ENCODE measurements around the gene IGSF21. TPM values are rescaled to one million over a fixed set of nuclear protein-coding genes. Genes with fewer than 3 reads are reported as not detected.

Gene IGSF21
- total RNA-seq, 5 donors from 2014 or later (not counting 1 experiment from before 2014, with no cell fraction given), result not detected

- peaks cover 49 to 57% of the 10 kb centered on the region in 2 donors for H3K27me3 Mint-ChIP-seq
- H3K36me3 Mint-ChIP-seq, result no peaks in the 10 kb centered on the region
- no peak overlapping the region for H3K4me3 ChIP-seq (ENCODE audit: control insufficient read depth in 1 of 2, extremely low read depth in 1 of 2, low read length in 1 of 2)
- no peaks in the 10 kb centered on the region for H3K9me3 Mint-ChIP-seq
- ChIA-PET POLR2A (no interaction called here), CTCF (no interaction called here)
- H3K27ac ChIP-seq (ENCODE audit: low read length), result no peak overlapping the region
- DNase-seq (no peak), ATAC-seq (replicated peaks in 1 of 4) (no peak)
- no peaks in the 10 kb centered on the region for H3K4me1 ChIP-seq (ENCODE audit: control insufficient read depth in 1 of 2, extremely low read depth in 1 of 2, insufficient read depth in 2 of 2, low read length in 2 of 2)
- H3K4me3 Mint-ChIP-seq, result no peak overlapping the region
- WGBS (ENCODE audit: insufficient coverage), result 100% methylated on average over 1 of the region's 1 CpG
- H3K9me3 ChIP-seq, result no peaks in the 10 kb centered on the region
- H3K4me1 Mint-ChIP-seq, result no peaks in the 10 kb centered on the region
- H3K36me3 ChIP-seq (ENCODE audit: control insufficient read depth in 2 of 2, extremely low read depth in 1 of 2, insufficient read depth in 1 of 2, low read length in 1 of 2), result no peaks in the 10 kb centered on the region
- H3K27me3 ChIP-seq (replicated peaks in 1 of 2; ENCODE audit: control insufficient read depth in 2 of 2, extremely low read depth in 1 of 2, insufficient read depth in 2 of 2, low read length in 1 of 2), result peaks cover 2 to 33% of the 10 kb centered on the region in 2 experiments
- H3K27ac Mint-ChIP-seq, result no peak overlapping the region
Observed at GRCh38 chr1:18353528-18353927, 245.9 kb downstream of the IGSF21 start.

- Mint-ChIP-seq H3K27ac (no peak overlapping the region), H3K9me3 (no peaks in the 10 kb centered on the region), H3K4me1 (no peaks in the 10 kb centered on the region), H3K36me3 (no peaks in the 10 kb centered on the region), H3K27me3 (peaks cover 52 to 55% of the 10 kb centered on the region in 2 donors), H3K4me3 (no peak overlapping the region)
- Histone ChIP-seq H3K27ac (ENCODE audit: low read length) (no peak overlapping the region), H3K36me3 (ENCODE audit: control insufficient read depth in 2 of 2, extremely low read depth in 1 of 2, insufficient read depth in 1 of 2, low read length in 1 of 2) (no peaks in the 10 kb centered on the region), H3K4me1 (ENCODE audit: control insufficient read depth in 1 of 2, extremely low read depth in 1 of 2, insufficient read depth in 2 of 2, low read length in 2 of 2) (no peaks in the 10 kb centered on the region), H3K9me3 (no peaks in the 10 kb centered on the region), H3K4me3 (ENCODE audit: control insufficient read depth in 1 of 2, extremely low read depth in 1 of 2, low read length in 1 of 2) (no peak overlapping the region), H3K27me3 (replicated peaks in 1 of 2; ENCODE audit: control insufficient read depth in 2 of 2, extremely low read depth in 1 of 2, insufficient read depth in 2 of 2, low read length in 1 of 2) (peaks cover 2 to 33% of the 10 kb centered on the region in 2 experiments)
- no peak for DNase-seq
- ChIA-PET CTCF (no interaction called here), POLR2A (no interaction called here)
- ATAC-seq (replicated peaks in 1 of 4), result no peak
- WGBS (ENCODE audit: insufficient coverage), result 51% methylated on average over 2 of the region's 2 CpGs
Observed at GRCh38 chr1:18353992-18354391, 246.4 kb downstream of the IGSF21 start.

- H3K4me3 ChIP-seq (ENCODE audit: control insufficient read depth in 1 of 2, extremely low read depth in 1 of 2, low read length in 1 of 2), result no peak overlapping the region
- H3K4me1 Mint-ChIP-seq, result no peaks in the 10 kb centered on the region
- ChIA-PET CTCF (no interaction called here), POLR2A (no interaction called here)
- H3K36me3 Mint-ChIP-seq, result no peaks in the 10 kb centered on the region
- peaks cover 2 to 33% of the 10 kb centered on the region in 2 experiments for H3K27me3 ChIP-seq (replicated peaks in 1 of 2; ENCODE audit: control insufficient read depth in 2 of 2, extremely low read depth in 1 of 2, insufficient read depth in 2 of 2, low read length in 1 of 2)
- H3K27ac ChIP-seq (ENCODE audit: low read length), result no peak overlapping the region
- H3K4me1 ChIP-seq (ENCODE audit: control insufficient read depth in 1 of 2, extremely low read depth in 1 of 2, insufficient read depth in 2 of 2, low read length in 2 of 2), result no peaks in the 10 kb centered on the region
- DNase-seq (no peak), ATAC-seq (replicated peaks in 1 of 4) (no peak)
- H3K9me3 Mint-ChIP-seq, result no peaks in the 10 kb centered on the region
- H3K4me3 Mint-ChIP-seq, result no peak overlapping the region
- H3K27ac Mint-ChIP-seq, result no peak overlapping the region
- no peaks in the 10 kb centered on the region for H3K9me3 ChIP-seq
- peaks cover 49 to 51% of the 10 kb centered on the region in 2 donors for H3K27me3 Mint-ChIP-seq
- H3K36me3 ChIP-seq (ENCODE audit: control insufficient read depth in 2 of 2, extremely low read depth in 1 of 2, insufficient read depth in 1 of 2, low read length in 1 of 2), result no peaks in the 10 kb centered on the region
- WGBS (ENCODE audit: insufficient coverage), result no CpG with 5 or more reads among the region's 3 CpGs
Observed at GRCh38 chr1:18354612-18355011, 247.0 kb downstream of the IGSF21 start.

- ChIA-PET POLR2A (no interaction called here), CTCF (no interaction called here)
- no peak overlapping the region for H3K4me3 Mint-ChIP-seq
- Histone ChIP-seq H3K36me3 (ENCODE audit: control insufficient read depth in 2 of 2, extremely low read depth in 1 of 2, insufficient read depth in 1 of 2, low read length in 1 of 2) (no peaks in the 10 kb centered on the region), H3K4me1 (ENCODE audit: control insufficient read depth in 1 of 2, extremely low read depth in 1 of 2, insufficient read depth in 2 of 2, low read length in 2 of 2) (no peaks in the 10 kb centered on the region), H3K27ac (ENCODE audit: low read length) (no peak overlapping the region), H3K4me3 (ENCODE audit: control insufficient read depth in 1 of 2, extremely low read depth in 1 of 2, low read length in 1 of 2) (no peak overlapping the region), H3K9me3 (no peaks in the 10 kb centered on the region), H3K27me3 (replicated peaks in 1 of 2; ENCODE audit: control insufficient read depth in 2 of 2, extremely low read depth in 1 of 2, insufficient read depth in 2 of 2, low read length in 1 of 2) (peaks cover 0 to 29% of the 10 kb centered on the region in 2 experiments)
- H3K27ac Mint-ChIP-seq, result no peak overlapping the region
- no peaks in the 10 kb centered on the region for H3K4me1 Mint-ChIP-seq
- no peak for DNase-seq
- ATAC-seq (replicated peaks in 1 of 4), result no peak
- no peaks in the 10 kb centered on the region for H3K36me3 Mint-ChIP-seq
- 74% methylated on average over 6 of the region's 9 CpGs for WGBS (ENCODE audit: insufficient coverage)
- H3K9me3 Mint-ChIP-seq, result no peaks in the 10 kb centered on the region
- H3K27me3 Mint-ChIP-seq, result peaks cover 39 to 61% of the 10 kb centered on the region in 2 donors
Observed at GRCh38 chr1:18357622-18358230, 250.1 kb downstream of the IGSF21 start.

- POLR2A ChIA-PET, result no interaction called here
- Histone ChIP-seq H3K4me3 (ENCODE audit: control insufficient read depth in 1 of 2, extremely low read depth in 1 of 2, low read length in 1 of 2) (no peak overlapping the region), H3K9me3 (no peaks in the 10 kb centered on the region), H3K4me1 (ENCODE audit: control insufficient read depth in 1 of 2, extremely low read depth in 1 of 2, insufficient read depth in 2 of 2, low read length in 2 of 2) (no peaks in the 10 kb centered on the region), H3K27me3 (replicated peaks in 1 of 2; ENCODE audit: control insufficient read depth in 2 of 2, extremely low read depth in 1 of 2, insufficient read depth in 2 of 2, low read length in 1 of 2) (peaks cover 0 to 24% of the 10 kb centered on the region in 2 experiments), H3K36me3 (ENCODE audit: control insufficient read depth in 2 of 2, extremely low read depth in 1 of 2, insufficient read depth in 1 of 2, low read length in 1 of 2) (no peaks in the 10 kb centered on the region), H3K27ac (ENCODE audit: low read length) (no peak overlapping the region)
- Mint-ChIP-seq H3K4me3 (no peak overlapping the region), H3K36me3 (no peaks in the 10 kb centered on the region), H3K27me3 (peaks cover 37 to 55% of the 10 kb centered on the region in 2 donors), H3K9me3 (no peaks in the 10 kb centered on the region), H3K27ac (no peak overlapping the region), H3K4me1 (no peaks in the 10 kb centered on the region)
- 60% methylated on average over 1 of the region's 1 CpG for WGBS (ENCODE audit: insufficient coverage)
- CTCF ChIA-PET, result no interaction called here
- ATAC-seq (replicated peaks in 1 of 4), result no peak
- DNase-seq, result no peak
Observed at GRCh38 chr1:18358600-18358999, 251.0 kb downstream of the IGSF21 start.

GRCh38 chr1:18360251-18360650 lies 252.7 kb downstream of the IGSF21 start:
- Mint-ChIP-seq H3K4me1 (no peaks in the 10 kb centered on the region), H3K36me3 (no peaks in the 10 kb centered on the region), H3K9me3 (no peaks in the 10 kb centered on the region), H3K27me3 (peaks cover 34 to 48% of the 10 kb centered on the region in 2 donors), H3K27ac (no peak overlapping the region), H3K4me3 (no peak overlapping the region)
- H3K36me3 ChIP-seq (ENCODE audit: control insufficient read depth in 2 of 2, extremely low read depth in 1 of 2, insufficient read depth in 1 of 2, low read length in 1 of 2), result no peaks in the 10 kb centered on the region
- H3K4me1 ChIP-seq (ENCODE audit: control insufficient read depth in 1 of 2, extremely low read depth in 1 of 2, insufficient read depth in 2 of 2, low read length in 2 of 2), result no peaks in the 10 kb centered on the region
- ChIA-PET CTCF (no interaction called here), POLR2A (no interaction called here)
- ATAC-seq (replicated peaks in 1 of 4) (no peak), DNase-seq (no peak)
- peaks cover 0 to 26% of the 10 kb centered on the region in 2 experiments for H3K27me3 ChIP-seq (replicated peaks in 1 of 2; ENCODE audit: control insufficient read depth in 2 of 2, extremely low read depth in 1 of 2, insufficient read depth in 2 of 2, low read length in 1 of 2)
- no peaks in the 10 kb centered on the region for H3K9me3 ChIP-seq
- H3K27ac ChIP-seq (ENCODE audit: low read length), result no peak overlapping the region
- 77% methylated on average over 4 of the region's 7 CpGs for WGBS (ENCODE audit: insufficient coverage)
- H3K4me3 ChIP-seq (ENCODE audit: control insufficient read depth in 1 of 2, extremely low read depth in 1 of 2, low read length in 1 of 2), result no peak overlapping the region

GRCh38 chr1:18362150-18362549 lies 254.6 kb downstream of the IGSF21 start:
- no peaks in the 10 kb centered on the region for H3K9me3 Mint-ChIP-seq
- DNase-seq (no peak), ATAC-seq (replicated peaks in 1 of 4) (no peak)
- no peak overlapping the region for H3K4me3 Mint-ChIP-seq
- no peaks in the 10 kb centered on the region for H3K36me3 Mint-ChIP-seq
- no peak overlapping the region for H3K27ac ChIP-seq (ENCODE audit: low read length)
- 72% methylated on average over 9 of the region's 9 CpGs for WGBS (ENCODE audit: insufficient coverage)
- H3K4me1 Mint-ChIP-seq, result no peaks in the 10 kb centered on the region
- H3K36me3 ChIP-seq (ENCODE audit: control insufficient read depth in 2 of 2, extremely low read depth in 1 of 2, insufficient read depth in 1 of 2, low read length in 1 of 2), result no peaks in the 10 kb centered on the region
- H3K27me3 Mint-ChIP-seq, result peaks cover 41 to 49% of the 10 kb centered on the region in 2 donors
- H3K27ac Mint-ChIP-seq, result no peak overlapping the region
- ChIA-PET CTCF (no interaction called here), POLR2A (no interaction called here)
- H3K4me3 ChIP-seq (ENCODE audit: control insufficient read depth in 1 of 2, extremely low read depth in 1 of 2, low read length in 1 of 2), result no peak overlapping the region
- no peaks in the 10 kb centered on the region for H3K9me3 ChIP-seq
- no peaks in the 10 kb centered on the region for H3K4me1 ChIP-seq (ENCODE audit: control insufficient read depth in 1 of 2, extremely low read depth in 1 of 2, insufficient read depth in 2 of 2, low read length in 2 of 2)
- peaks cover 0 to 26% of the 10 kb centered on the region in 2 experiments for H3K27me3 ChIP-seq (replicated peaks in 1 of 2; ENCODE audit: control insufficient read depth in 2 of 2, extremely low read depth in 1 of 2, insufficient read depth in 2 of 2, low read length in 1 of 2)

Data from T-cell (primary cell).